GM18870 (cell line): ENCODE measurements around the gene DPM1.

Source experiments
- ATAC-seq: cut with Tn5 transposase; IDR thresholded peaks from one replicate; pipeline ENCODE4 v1.9.1; 2021; ENCODE audit warnings: moderate library complexity; ENCODE audit not compliant: unreplicated experiment

The DPM1 gene

DNA sequence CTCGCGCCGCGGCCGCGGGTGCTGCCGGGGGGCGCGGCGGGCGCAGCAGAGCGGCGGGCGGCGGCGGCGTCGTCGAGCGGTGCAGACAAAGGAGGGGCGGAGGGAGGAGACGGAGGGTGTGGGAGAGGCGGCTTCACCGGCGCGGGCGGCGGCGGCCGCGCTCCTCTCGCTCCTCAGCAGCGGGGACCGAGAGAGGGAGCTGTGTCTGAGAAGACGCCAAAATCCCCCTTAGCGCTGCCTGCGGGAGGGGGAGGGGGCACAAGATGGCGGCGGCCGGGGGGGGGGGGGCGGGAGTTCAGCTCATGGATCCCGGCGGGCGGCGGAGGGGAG, 27.4 kb downstream of the DPM1 start:
- ATAC-seq: peak; percentile 8

DNA sequence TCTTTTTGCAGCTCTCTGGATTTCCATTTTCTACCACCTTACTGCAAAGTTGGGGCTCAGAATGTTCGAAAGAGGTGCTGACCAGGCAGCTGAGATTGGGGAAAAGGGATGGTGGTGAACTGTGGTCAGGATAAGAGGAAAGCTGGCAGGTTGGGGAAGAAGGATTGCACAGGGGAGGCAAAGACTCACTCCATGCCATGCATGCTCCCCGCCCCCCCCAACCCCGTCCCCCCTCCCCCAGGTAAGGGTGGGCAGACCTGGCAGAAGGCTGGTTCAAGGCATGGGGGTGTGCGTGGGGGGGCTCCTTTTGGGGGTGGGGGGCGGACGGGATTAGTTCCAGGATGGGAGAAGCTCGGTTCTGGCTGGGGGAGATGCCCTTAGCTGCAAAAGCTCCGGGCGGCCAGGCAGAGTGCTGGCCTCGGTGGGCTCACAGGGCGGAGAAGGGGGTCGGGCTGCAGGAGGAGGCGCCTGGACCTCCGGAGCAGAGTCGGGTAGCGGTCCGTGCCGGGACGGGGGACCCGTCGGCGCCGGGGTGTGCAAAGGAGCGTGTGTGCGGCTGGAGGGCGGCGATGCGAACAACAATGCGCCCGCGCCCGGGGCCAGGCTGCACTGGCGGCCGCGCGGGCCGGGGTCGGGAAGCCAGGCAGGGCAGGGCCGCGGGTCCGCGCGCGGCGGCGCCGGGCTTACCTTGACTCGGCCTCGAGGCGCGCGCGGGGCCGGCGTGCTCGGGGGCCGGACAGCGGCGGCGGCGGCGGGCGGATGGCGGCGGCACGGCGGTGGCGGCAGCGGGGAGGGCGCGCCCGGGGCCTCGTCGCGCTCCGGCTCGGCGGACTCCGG, 28.0 kb downstream of the DPM1 start:
- ATAC-seq: no peak

DNA sequence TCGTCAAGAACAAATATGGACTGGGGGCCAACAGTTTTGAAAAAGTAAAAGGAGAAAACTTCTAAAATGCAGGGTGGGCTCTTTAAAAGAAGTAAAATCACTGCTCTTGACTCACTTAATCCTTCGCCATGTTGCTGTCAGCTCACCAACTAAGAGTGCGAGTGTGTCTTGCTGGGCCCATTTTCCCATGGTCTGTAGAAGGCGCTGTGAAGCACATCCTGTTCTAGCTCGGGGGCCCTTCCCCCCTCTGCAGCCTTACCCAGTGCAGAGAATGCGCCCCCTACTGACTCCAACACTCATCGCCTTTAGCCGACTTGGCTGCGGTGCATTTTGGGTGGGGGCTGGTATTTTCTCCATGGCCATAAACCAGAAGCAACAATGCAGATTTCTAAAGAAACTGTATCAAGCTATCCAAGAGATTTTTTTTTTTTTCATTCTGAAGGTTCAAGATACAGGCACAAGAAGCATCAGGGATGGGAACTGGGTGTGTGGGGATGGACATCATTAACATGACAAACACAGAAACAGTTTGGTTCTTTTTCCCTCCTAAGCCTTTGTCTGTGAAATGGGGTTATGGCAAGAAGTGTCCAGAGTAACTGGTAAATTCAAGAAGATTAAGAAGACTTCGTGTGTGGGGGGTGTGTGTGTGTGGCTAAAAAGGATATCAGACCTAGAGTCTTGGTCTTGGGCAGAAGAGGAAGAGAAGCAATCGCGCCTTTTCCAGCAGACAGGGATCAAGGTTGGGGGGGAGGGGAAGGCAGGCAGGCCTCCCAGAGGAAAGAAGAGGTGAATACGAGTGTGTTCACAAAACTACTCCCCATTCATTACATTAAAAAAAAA, 28.8 kb downstream of the DPM1 start:
- peak; percentile 73 for ATAC-seq

DNA sequence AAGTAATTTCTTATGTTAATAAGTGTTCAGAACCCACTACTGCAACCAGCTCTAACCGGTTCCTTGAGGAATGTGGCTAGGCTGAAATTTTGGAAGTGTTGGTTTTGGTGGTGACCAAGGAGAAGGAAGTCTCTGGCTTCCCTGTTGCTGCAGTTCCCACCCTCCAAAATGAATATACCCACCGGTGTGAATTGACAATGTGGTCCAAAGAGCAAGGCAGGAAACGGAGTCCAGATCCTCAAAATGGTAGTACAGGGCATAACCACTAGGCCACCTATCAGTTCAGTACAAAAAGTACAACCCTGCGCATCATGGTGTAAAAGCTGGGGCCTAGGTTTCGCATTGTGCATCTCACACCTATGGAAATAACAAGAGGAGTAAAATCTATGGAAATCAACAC, 29.9 kb downstream of the DPM1 start:
- no peak for ATAC-seq

- no peak for ATAC-seq
Measured at GRCh38 chr20:50926530-50926929, 31.8 kb downstream of the DPM1 start.

- ATAC-seq: no peak
Measured at GRCh38 chr20:50924261-50924920, 33.9 kb downstream of the DPM1 start.

DNA sequence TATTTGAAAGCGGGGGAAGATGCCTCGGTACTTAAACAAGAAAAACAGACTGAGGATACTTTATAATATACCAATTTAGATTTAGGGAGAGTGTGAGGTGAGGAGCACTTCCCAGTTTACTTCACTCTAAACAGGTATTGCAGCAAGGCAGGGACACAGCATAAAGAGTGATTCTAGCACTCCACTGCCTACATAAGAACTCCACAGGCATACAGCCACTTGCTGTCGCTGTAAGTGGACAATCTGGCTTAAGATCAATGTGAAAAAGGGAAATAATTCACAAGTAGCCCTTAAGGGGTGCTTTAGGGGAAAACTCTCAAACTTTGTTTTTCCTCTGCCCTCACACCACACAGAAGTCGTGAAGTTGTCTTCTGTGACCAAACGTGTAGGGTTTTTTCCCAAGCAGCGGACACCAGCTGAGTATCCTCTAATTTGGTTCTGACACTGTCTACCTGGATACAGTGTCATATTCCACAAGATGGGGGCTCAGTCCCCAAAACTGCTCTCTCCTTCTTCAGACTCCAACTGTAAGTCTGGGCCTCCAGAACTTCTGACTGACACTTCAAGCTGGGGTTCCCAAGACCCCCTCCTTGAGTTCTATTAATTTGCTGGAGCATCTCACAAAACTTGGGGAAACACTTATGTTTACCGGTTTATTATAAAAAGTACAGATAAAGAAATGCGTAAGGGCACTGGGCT, 36.4 kb downstream of the DPM1 start:
- ATAC-seq: no peak

DNA sequence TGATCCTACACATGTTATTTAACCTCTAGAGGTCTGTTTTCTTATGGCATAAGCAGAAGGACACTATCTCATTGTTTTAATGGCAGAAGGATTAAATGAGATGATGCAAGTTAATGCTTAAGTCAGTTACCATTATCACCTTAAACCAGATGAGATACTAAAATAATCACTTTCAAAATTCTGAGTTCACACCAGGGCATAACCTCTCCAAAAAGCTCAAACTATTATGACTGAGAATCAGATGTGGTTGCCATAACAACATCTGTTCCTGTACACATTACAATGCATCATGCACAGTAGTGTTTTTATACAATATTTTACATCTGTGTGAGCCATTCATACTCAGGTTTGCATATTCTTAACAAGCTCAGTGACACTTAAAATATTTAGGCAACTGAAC, 37.3 kb downstream of the DPM1 start:
- ATAC-seq: no peak

DNA sequence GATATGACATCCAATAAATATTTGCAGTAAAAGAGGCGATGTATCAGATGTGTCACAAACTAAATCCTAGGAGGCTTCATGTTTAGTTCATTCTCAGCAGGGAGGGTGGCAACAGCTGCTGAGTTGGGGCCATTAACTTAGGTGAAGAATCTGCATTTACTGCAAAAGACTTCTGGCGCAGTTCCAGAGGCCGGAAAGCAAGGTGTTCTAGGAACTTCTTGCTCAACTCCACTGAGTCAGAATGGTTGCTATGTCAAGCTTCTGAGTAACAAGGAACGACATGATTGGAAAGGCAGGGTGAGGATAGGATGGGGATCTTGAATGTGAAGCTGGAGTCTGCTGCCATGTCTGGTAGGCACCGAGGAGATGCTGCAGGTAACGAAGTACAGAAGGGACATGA, 38.8 kb downstream of the DPM1 start:
- no peak for ATAC-seq

DNA sequence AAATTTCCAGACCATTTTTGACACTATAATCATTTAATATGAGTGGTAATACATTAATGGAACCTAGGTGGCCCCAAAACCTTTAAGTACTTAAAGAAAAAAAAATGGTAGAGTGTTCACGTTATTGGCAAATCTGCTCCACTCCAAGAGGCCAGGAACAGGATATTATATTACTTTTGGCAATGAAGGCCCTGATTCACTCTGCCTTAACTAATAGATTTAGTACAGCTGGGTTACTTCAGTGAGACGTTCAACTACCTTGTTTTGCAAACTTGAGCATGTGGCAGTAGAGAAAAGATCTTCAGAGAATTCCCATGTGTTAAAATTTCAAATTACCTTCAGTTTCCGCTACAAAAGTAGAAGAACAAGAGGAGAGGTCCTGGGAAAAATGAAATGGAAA, 39.9 kb downstream of the DPM1 start:
- ATAC-seq: no peak

- ATAC-seq: no peak
Measured at GRCh38 chr20:50916934-50917333, 41.4 kb downstream of the DPM1 start.

GRCh38 chr20:50916257-50916656, 42.1 kb downstream of the DPM1 start:
- no peak for ATAC-seq

DNA sequence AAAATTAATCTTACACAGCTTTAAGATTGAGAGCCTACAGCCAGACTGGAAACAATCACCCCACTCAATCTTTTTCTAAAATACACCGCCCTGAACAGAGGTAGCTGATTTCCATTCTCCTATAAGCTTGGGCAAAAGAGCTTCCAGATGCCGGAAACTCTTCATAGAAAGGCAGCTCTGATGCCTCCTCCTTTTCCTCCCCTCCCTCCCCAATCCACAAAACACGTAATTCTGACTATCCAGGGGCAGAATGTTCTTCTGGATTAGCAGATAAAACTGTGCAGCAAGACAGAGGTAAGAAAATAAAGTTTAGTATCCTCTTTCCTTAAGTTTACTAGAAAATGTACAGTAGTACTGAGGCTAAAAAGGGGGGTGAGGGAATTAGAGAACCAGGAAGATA, 42.9 kb downstream of the DPM1 start:
- ATAC-seq: no peak

DNA sequence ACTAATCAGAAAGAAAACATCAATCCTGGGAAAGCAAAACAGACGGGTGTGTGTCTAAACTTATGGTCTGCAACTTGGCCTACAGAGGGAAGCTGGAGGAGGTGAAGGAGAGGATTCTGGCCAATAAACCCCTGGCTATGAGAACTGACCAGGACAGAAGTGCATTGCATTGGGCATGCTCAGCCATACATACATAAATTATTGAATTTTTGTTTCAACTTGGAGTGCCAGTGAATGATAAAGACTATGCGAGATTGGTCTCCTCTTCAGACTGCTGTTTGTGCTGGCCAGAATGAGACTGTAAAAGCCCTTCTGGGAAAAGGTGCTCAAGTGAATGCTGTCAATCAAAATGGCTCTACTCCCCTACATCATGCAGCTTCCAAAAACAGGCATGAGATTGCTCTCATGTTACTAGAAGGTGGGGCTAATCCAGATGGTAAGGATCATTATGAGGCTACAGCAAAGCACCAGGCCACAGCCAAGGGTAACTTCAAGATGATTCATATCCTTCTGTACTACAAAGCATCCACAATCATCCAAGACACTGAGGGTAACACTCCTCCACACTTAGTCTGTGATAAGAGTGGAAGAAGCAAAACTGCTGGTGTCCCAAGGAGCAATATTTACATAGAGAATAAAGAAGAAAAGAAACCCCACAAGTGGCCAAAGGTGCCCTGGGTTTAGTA, 44.5 kb downstream of the DPM1 start:
- no peak for ATAC-seq

DNA sequence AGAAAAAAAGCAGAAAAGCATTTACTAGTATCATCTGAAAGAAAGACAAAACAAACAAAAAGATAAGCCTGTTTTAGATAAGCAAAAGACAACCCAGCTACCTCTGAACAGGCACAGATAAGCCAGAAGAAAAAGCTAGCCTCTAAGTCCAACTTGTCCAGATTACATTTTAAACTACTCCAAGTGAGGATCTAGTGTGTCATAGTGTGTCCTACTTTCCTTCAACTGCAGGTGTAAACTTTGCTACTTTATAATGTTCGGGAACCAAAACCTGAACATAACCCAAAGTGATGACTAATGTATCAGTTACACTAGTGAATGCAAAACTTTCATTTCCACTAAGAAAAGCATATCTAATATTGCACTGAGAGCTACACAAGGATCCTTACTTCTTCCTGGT, 46.6 kb downstream of the DPM1 start:
- no peak for ATAC-seq

DNA sequence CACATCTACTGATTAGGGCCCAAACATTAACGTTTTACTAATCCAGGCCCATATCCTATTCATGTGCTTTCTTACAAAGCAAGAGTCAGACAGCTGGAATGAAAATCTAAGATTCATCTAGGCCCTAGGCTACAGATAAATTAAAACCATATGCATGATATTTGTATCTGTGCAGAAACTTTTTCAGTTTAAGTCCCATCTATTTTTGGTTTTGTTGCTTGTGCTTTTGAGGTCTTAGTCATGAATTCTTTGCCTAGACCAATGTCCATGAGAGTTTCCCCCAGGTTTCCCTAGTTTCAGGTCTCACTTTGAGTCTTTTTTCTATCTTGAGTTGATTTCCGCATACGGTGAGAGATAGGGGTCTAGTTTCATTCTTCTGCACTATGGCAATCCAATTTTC, 47.3 kb downstream of the DPM1 start:
- no peak for ATAC-seq

DNA sequence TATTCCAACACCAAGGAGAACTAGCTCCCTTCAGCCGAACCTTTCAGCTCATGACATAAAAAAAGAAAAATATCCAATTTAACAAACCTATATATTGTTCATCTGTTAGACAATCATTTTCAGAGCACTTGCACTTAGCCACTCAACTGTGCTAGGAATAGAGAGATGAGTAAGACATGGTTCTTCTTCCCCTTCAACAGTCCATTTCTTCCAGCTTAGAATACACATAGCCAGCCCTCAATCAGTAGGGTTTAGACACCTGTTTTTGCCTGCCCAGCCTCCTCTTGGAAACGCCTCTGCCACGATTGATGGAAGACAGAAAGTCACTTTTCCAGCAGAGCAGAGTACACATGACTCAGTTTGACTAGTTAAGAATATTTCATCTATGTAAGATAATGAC, 48.9 kb downstream of the DPM1 start:
- no peak for ATAC-seq

DNA sequence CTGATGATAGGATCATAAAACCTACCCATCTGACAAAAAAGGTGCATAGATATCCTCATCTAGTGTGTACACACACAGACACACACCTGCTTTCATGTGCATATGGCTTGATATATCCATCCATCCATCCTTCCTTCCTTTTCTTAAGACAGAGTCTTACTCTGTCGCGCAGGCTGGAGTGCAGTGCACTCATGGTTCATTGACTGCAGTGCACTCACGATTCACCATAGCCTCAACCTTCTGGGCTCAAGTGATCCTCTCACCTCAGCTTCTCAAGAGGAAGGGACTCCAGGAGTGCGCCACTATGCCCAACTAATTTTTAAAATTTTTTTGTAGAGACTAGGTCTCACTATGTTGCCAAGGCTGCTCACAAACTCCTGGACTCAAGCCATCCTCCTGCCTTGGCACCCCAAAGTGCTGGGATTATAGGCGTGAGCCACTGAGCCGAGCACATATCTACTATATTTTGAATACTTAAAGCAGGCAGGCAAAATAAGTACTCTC, 54.2 kb downstream of the DPM1 start:
- ATAC-seq: no peak

- no peak for ATAC-seq
Measured at GRCh38 chr20:50903353-50904051, 54.8 kb downstream of the DPM1 start.

DNA sequence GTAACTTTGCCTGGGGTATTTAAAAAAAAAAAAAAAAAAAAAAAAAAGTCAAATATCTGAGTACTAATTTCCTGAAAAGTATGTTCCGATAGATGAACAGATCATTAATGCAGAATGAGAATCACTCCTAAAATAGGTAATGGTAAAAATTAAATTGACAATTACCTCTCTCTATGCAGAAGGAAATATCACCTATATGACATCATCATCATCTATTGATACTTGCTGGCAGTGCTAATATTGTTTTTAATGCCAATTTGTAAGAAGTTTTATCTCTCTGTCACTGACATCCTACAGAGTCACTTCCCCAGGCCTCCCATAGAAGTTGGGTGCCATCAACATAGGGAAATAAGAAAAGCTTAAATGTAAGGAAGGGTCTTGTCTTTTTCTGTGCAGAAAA, 57.0 kb downstream of the DPM1 start:
- no peak for ATAC-seq
